ENCODE measurements around the gene RPH3AL.
"Not testable (repeated sequence)": the region's sequence is repeated elsewhere in the genome, so short reads cannot be mapped to it uniquely, and the experiment has no call there.

Gene RPH3AL

DNA sequence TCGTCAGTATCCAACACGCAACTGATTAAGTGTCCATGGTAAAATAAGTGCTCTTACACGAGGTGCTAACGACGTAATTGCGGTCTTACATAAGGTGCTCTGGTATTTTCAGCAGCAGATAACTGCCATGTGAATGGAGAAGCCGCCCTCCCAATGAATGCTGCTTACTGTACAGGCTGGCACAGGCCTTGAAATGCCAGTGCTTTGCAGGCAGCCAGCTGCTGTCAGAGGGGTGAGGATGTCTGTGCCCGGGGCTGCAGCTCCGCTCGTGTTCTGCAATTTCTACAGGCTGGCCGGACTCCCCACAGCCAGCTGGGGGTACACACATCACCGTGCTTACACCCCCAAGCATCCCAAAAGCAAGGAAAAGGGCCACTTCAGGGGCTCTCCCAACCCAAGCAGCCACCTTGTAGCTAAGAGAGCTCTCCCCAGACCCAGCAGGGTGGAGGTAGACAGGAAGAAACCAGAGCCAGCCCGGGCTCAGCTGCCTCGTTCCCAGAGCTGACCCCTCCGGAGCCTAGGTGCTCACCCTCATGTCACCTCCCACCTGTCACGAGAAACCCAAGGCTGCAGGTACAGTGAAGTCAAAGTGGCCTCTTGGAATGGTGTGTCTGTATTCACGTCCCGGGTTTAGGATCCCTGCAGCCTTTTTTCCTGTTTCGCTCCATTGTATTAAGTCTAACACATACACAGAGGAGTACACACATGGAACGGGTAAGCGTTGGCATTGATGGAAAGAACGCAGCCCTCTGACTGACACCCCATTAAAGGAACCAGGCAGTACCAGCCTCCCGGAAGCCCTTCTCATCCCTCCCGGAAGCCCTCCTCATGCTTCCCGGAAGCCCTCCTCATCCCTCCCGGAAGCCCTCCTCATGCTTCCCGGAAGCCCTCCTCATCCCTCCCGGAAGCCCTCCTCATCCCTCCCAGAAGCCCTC lies 27.2 kb upstream of the RPH3AL start:
- DNase-seq: no peak

DNA sequence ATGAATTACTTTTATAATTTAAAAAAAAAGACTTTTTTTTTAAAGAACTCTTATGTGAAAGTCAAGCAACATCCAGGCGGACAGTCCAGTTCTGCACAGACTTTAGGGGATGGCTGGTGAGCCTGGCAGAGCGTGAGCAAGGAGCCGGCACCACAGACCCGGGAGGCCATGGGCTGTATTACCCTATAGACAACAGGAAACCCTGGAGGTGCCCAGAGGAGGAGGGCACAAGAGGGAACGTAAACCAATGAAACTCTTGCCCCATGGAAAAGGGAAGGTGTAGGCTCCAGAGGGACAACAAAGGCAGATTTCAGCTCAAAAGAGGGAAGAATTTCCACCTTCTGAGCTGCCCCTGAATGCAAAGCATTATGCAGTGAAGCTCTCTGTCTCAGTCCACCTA lies 25.5 kb upstream of the RPH3AL start:
- no peak for DNase-seq

DNA sequence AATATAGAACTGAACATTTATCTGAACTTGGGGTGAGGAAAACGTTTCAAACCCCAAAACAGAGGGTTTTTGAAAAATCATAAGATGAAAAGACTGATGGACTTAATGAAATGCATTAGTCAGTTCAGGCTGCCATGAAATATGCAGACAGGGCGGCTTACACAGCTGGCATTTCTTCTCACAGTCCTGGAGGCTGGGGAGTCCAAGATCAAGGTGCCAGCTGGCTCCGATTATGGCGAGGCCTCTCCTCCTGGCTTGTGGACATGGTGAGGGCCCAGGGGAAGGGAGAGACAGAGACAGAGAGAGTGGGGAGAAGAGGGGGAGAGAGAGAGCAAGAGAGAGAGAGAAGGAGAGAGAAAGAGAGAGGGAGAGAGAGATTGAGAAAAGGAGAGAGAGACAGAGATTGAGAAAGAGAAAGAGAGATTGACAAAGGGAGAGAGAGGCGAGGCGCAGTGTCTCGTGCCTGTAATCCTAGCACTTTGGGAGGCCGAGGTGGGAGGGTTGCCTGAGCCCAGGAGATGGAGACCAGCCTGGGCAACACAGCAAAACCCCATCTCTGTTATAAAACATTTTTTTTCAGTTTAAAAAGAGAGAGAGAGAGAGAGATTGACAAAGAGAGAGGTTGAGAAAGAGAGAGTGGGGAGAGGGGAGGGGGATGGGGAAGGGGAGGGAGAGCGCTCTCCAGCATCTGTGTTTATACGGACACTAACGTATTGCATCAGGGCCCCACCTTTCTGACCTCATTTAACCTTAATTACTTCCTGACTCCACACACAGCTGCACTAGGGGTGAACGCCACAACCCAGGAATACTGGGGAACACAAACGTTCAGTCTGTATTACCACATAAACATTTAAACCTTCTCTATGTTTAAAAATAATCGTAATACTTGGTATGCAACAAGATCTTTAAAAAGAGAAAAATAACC lies 24.6 kb upstream of the RPH3AL start:
- DNase-seq: no peak

DNA sequence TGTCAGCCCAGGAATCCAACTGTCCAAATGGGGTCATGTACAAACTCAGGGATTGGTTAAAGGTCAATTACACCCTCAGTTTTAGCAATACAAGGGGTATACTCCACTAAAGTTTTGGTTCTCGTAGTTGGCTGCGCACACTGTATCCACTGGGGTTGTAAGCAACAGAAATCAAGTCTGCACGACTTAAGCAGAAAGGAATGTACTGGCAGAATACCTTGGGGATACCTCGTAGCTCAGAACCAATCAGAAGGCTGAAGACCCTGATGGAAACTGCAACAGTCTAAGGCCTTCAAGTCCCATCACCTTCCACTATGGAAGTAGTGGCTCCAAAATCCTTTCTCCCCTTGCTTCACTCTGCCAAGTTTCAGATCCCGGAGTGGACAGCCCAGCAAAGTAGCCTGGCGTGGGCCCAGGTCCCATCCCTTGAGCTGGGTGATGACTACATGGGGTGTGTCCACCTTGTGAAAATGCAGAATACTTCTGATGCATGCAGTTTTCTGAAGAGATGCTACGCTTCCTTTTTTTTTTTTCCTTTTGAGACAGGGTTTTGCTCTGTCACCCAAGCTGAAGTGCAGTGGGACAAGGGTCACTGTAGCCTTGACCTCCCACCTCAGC lies 21.1 kb upstream of the RPH3AL start:
- DNase-seq: no peak

DNA sequence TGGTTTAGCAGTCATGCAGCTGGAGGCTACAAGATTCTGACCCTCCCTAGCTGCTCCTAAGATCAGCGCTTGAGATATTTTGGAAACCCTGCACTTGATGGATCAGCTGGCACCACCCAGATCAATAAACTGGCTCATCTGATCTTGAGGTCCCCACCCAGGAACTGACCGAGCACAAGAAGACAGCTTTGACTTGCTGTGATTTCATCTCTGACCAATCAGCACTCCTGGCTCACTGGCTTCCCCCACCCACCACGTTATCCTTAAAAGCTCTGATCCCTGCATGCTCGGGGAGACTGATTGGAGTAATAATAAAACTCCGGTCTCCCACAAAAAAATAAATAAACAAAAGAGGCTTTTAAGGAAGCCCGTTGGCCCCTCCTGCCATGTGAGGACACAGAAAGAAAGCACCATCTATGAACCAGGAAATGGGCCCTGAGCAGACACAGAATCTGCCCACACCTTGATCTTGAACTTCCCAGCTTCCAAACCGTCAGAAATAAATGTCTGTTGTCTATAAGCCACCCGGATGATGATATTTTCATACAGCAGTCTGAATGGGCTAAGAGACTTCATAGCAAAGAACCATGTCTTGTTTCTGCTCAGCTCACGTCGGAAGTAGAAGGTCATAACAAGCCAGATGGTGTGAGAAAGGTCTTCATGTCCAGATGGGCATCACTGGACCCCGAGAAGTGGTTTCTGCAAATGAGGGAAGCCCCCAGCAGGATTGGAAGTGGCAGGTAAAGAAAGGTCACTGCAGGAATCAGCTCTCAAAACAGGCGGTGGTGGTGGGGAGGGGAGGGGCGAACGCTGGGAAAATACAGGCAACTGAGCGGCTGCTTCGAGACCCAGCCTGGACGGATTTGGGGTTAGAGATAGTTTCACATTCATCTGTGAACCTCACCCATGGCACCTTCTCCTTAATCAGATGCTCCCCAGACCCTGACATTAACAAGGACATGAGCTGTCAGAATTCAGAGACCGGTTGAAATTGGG lies 19.8 kb upstream of the RPH3AL start:
- DNase-seq: no peak

DNA sequence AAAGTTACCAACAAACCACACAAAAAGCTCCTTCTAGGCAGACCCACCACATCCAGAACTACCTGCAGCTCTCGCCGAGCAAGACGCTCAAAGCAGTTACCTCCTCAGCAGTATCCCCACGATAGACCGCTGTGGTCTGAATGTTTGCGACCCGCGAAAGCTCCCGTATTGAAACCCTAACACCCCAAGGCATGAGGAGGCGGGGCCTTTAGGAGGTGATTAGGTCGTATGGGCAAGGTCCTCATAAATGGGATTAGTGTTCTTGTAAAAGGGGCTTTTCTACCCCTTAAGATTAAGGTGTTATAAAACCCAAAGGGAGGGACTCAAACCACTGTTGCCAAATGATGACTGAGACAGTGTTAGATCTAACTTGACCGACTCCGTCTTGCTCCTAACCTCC lies 19.0 kb upstream of the RPH3AL start:
- no peak for DNase-seq

DNA sequence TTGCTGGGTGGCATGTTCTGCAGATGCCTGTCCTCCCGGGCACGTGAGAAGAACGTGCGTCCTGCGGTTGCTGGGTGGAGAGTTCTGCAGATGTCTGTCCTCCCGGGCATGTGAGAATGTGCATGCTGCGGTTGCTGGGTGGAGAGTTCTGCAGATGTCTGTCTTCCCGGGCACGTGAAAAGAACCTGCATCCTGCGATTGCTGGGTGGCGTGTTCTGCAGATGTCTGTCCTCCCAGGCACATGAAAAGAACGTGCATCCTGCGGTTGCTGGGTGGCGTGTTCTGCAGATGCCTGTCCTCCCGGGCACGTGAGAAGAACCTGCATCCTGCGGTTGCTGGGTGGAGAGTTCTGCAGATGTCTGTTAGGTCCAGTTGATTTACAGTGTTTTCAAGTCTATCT lies 15.0 kb upstream of the RPH3AL start:
- DNase-seq: not testable (repeated sequence)

DNA sequence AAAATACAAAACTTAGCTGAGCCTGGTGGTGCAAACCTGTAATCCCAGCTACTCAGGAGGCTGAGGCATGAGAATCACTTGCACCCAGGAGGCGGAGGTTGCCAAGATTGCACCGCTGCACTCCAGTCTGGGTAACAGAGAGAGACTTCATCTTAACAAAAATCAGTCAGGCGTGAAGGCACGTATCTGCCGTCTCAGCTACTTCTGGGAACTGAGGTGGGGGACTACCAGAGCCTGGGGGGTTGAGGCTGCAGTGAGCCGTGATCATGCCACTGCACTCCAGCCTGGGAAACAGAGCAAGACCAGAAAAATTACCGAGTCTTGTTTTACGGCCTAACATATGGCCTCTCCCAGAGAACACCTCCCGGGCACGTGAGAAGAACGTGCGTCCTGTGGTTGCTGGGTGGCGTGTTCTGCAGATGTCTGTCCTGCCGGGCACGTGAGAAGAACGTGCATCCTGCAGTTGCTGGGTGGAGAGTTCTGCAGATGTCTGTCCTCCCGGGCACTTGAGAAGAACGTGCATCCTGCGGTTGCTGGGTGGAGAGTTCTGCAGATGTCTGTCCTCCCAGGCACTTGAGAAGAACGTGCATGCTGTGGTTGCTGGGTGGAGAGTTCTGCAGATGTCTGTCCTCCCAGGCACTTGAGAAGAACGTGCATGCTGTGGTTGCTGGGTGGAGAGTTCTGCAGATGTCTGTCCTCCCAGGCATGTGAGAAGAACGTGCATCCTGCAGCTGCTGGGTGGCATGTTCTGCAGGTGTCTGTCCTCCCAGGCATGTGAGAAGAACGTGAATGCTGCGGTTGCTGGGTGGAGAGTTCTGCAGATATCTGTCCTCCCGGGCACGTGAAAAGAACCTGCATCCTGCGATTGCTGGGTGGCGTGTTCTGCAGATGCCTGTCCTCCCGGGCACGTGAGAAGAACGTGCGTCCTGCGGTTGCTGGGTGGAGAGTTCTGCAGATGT lies 14.3 kb upstream of the RPH3AL start:
- DNase-seq: not testable (repeated sequence)

DNA sequence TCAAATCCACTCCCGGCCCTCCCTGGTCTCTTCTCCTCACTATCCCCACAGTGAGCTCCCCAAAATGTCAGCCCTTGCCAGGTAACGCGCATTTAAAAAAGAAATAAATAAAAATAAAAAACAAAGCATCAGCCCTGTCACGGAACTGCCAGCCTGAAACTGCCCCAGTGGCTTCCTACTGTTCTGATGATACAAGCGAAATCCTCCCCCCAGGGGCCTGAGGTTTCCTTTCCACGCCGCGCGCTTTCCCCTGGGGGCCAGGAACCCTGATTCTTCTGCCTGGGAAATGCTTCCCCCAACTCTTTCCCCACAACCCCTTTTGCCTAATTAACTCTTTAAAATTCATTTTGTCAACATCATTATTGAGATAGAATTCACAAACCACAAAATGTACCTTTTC lies 12.2 kb upstream of the RPH3AL start:
- no peak for DNase-seq

DNA sequence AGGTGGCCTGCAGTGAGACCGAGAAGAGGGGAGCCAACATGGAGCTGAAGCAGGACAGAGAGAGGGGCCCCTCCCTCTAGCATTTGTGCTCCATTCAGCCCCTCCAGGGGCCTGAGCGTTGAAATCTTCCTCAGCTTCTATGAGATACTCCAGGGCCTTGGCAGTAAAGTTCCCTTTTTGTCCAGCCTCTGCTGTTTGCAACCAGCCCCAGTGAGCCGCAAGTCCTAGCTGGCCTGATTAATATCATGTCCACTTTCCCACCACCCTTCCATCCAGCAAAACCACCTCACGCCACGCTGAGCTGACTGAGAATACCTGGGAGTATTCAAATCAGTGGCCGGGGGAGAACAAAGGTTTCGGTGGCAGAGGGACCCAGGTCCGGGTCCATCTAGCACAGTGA lies 11.7 kb upstream of the RPH3AL start:
- no peak for DNase-seq

DNA sequence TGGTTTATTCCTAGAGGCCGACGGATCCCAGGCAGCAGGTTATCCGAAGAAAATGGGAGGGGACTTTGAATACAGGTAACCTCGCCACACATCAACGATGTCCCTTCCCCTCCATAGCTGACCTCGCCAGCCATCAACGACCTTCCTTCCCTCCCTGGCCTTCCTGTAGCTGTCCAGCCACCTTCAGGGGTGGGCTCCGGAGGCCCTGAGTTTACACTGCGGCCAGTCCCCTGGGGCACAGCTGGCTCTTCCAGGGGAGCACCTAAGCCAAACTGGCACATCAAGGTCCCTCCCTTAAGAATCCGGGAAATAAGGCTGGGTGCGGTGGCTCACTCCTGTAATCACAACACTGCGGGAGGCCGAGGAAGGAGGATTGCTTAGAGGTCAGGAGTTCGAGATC lies 10.1 kb upstream of the RPH3AL start:
- DNase-seq: no peak

DNA sequence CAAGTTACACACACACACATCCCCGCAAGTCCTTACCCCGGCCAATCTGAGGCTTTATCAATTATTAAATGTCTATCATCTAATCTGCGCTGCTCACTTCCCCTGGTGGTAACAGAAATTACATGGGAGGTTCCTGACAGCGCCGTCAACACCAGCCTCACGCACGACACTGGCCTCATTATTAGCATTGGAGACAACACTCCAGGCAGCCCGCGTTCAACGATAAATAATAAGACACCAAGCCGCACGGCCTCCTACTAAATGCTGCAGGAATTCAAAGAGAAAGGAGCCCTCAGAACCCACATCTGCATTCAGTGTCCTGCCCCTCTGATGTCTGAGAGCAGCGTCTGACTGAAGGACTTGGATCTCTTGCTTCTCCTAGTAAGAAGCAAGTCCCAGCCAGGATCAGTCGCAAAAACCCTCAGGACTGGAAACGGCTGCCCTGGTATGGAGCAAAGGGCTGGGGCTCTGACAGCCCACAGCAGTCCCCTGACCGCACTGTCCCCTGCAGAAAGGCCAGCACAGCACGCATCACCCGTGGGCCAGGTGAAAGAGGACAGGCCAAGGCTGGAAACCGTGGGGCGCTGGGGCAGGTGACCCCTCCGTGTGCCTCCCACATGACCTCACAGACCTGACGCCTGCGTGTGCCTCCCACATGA lies 7.6 kb upstream of the RPH3AL start:
- DNase-seq: no peak

DNA sequence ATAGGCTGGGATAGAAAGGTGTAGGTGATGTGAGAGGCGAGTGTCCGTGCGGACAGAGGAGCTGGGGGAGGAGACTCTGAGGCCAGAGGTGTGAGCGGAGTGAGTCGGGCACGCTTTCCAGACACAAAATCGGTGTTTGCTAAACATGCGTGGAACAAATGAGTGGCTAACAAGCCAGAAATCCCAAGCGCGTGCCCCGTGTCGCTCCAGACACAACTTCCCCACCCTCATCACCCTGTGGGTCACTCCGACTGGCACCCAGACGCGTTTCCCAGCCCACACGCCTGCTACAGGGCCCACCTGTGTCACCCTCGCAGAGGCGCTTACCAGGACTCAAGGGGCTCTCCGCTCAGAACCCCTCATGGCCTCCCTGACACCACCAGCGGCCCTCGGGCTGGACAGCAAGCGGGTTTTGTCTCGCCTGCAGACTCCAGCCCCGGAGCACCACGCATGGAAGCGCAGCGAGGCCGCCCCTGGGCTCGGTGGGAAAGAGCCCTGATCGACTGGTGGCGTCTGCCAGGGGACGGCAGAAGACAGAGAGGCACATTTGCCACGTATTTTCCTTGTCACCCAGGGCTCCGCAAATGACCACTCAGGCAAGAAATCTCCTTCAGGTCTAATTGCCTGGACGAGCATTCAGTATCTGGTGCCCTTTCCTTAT lies 6.0 kb upstream of the RPH3AL start:
- no peak for DNase-seq

DNA sequence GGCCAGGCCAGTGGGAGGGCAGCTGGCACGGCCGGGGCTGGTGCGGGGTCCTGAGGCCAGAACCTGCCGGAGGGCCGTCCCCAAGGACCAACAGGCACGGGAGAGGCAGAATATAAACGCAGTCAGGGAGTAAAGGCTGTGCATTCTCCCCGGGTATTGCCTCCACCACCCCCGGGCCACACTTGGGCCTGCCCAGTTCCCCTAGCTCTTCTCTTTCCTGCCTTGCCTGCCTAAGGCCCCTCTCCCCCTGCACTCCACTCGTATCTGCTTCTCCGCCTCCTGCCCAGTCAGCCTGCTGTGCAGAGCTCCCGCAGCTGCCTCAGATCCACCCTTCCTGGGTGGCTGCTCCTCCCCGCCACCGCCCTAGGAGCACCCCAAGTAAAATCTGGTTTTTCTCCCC lies 5.0 kb upstream of the RPH3AL start:
- no peak for DNase-seq

DNA sequence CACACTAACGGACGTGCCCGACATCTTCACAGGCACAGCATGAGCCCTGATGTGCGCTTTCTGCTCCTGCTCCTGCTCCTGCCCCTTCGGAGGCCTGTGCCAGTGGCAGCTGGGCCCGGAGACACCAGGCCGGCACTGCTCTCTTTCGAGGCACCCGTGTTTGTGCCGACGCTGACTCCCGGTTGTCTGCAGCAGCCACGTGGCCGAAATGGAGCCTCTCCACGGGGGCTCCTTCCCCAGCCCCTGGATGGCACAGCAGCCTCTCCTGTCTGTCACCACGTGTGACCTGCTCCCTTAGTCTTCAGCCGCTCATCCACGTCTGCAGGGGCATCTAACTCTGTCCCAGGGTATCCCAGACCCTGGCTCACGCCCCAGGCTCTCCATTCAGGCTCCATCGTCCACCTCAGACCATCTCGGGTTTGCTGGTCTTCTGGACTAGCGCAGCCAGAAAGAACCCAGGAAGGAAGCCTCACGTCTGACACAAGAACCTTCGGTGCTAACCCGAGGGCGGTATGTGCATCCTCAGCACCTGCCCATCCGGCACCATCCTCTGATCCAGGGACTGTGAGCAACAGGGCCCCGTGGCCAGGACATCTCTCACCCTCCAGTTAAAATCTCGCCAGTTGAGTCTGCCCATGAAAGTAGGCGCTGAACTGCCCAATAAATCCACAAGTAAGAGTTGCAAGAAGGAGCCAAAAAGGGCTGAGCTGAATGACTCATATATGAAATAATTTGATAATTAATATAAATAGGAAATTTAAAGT lies 4.2 kb upstream of the RPH3AL start:
- DNase-seq: no peak

DNA sequence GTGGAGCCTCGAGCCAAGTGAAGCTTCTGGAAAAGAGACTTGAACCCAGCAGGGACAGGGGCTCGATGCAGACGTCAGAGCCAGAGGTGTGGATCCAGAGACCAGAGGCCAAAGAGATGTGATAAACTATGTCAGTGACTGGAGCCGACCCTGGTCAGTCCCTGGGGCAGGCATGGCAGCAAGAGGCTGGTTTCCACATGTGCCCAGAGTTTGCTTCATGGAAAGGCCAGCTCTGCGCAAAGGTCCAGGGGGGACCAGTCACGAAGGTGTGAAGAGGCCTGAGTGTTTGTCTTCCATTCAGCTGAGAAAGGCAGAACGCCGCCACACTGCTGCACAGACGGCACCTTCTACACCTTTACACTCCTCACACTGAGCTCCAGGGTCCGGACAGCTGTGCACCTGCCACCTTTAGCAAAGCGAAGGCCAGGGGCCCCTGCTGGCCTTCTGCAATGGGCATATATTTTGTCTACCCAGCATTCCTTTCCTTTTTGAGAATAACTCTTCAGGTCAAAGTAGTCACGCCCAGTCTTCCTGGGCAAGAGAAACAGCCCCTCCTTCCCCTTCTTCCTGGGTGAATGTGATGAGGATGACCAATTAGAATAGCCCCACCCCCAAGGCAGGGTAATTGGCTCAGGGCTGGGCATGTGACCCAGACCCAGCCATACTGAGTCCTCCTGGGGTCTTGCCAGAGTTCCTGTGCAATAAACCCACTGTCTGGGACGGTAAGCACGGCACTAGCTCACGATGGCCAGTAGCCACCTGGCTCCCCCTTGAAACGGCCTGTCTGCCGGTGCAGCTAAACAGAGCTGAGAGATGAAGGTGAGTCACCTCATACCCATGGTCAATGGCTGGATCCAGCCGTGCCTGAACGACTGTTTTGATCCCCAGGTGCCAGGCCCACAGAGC lies 2.3 kb upstream of the RPH3AL start:
- no peak for DNase-seq

DNA sequence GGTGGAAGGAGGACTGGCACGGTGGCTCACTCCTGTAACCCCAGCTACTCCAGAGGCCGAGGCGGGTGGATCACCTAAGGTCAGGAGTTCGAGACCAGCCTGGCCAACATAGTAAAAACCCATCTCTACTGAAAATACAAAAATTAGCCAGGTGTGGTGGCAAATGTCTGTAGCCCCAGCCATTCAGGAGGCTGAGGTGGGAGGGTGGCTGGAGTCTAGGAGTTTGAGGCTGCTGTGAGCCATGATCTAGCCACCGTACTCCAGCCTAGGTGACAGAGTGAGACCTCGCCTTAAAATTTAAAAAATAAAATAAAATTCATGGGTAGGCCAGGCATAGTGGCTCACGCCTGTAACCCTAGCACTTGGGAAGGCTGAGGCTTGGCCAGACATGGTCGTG lies 1.2 kb upstream of the RPH3AL start:
- DNase-seq: no peak
